Effector memory CD4-positive, alpha-beta T cell (primary cell): Measurements from ENCODE around the gene SLC5A5.
"Not testable (repeated sequence)": the region's sequence is repeated elsewhere in the genome, so short reads cannot be mapped to it uniquely, and the experiment has no call there.

Source experiments
- DNase-seq, 3 donors: peaks; one replicate each; pipeline ENCODE4 v3.0.0-alpha.2; 2020
- H3K27ac ChIP-seq: 2 replicates; pipeline ENCODE4 v1.7.0; 2013; ENCODE audit warnings: mild to moderate bottlenecking, low read length, moderate library complexity; ENCODE audit not compliant: insufficient read depth, poor library complexity, severe bottlenecking
- H3K27me3 ChIP-seq: replicated peaks from 2 replicates; pipeline ENCODE4 v1.7.0; 2013; ENCODE audit warnings: mild to moderate bottlenecking, low read length; ENCODE audit not compliant: insufficient read depth, control insufficient read depth, poor library complexity, severe bottlenecking
- H3K36me3 ChIP-seq: 2 replicates; pipeline ENCODE4 v1.7.0; 2013; ENCODE audit warnings: mild to moderate bottlenecking, low read length, moderate library complexity; ENCODE audit not compliant: control insufficient read depth, insufficient read depth
- H3K4me1 ChIP-seq: 2 replicates; pipeline ENCODE4 v1.7.0; 2013; ENCODE audit warnings: low read length, mild to moderate bottlenecking; ENCODE audit not compliant: control insufficient read depth, insufficient read depth, poor library complexity, severe bottlenecking
- H3K4me3 ChIP-seq: 2 replicates; pipeline ENCODE4 v1.7.0; 2013; ENCODE audit warnings: low read length, low read depth, mild to moderate bottlenecking; ENCODE audit not compliant: insufficient read depth, poor library complexity, severe bottlenecking
- H3K9me3 ChIP-seq: 2 replicates; pipeline ENCODE4 v1.7.0; 2013; ENCODE audit warnings: mild to moderate bottlenecking, low read length, moderate library complexity; ENCODE audit not compliant: control insufficient read depth

SLC5A5 gene

GRCh38 chr19:17887221-17887620 lies 15.5 kb downstream of the SLC5A5 start:
- DNase-seq, H3K4me1 ChIP-seq, H3K36me3 ChIP-seq, H3K27me3 ChIP-seq, H3K4me3 ChIP-seq, H3K9me3 ChIP-seq, H3K27ac ChIP-seq: not testable (repeated sequence)

- no peak overlapping the region for H3K27ac ChIP-seq
- no peak overlapping the region for H3K4me3 ChIP-seq
- DNase-seq = no peak
- H3K27me3 ChIP-seq = no peaks in the 10 kb centered on the region
- H3K9me3 ChIP-seq = no peaks in the 10 kb centered on the region
- no peaks in the 10 kb centered on the region for H3K36me3 ChIP-seq
- H3K4me1 ChIP-seq = no peaks in the 10 kb centered on the region
Observed at GRCh38 chr19:17888260-17888659, 16.5 kb downstream of the SLC5A5 start.

- no peak for DNase-seq
- H3K27me3 ChIP-seq = no peaks in the 10 kb centered on the region
- no peaks in the 10 kb centered on the region for H3K4me1 ChIP-seq
- no peak overlapping the region for H3K4me3 ChIP-seq
- H3K27ac ChIP-seq = no peak overlapping the region
- no peaks in the 10 kb centered on the region for H3K36me3 ChIP-seq
- H3K9me3 ChIP-seq = no peaks in the 10 kb centered on the region
Observed at GRCh38 chr19:17889609-17890214, 18.0 kb downstream of the SLC5A5 start.

- no peak overlapping the region for H3K4me3 ChIP-seq
- no peak for DNase-seq
- H3K9me3 ChIP-seq = no peaks in the 10 kb centered on the region
- H3K27ac ChIP-seq = no peak overlapping the region
- no peaks in the 10 kb centered on the region for H3K27me3 ChIP-seq
- no peaks in the 10 kb centered on the region for H3K36me3 ChIP-seq
- no peaks in the 10 kb centered on the region for H3K4me1 ChIP-seq
Observed at GRCh38 chr19:17893766-17894165, 22.0 kb downstream of the SLC5A5 start.

GRCh38 chr19:17902701-17903100 lies 31.0 kb downstream of the SLC5A5 start:
- H3K27me3 ChIP-seq = no peaks in the 10 kb centered on the region
- H3K27ac ChIP-seq = no peak overlapping the region
- no peaks in the 10 kb centered on the region for H3K4me1 ChIP-seq
- DNase-seq = no peak
- H3K36me3 ChIP-seq = no peaks in the 10 kb centered on the region
- no peaks in the 10 kb centered on the region for H3K9me3 ChIP-seq
- no peak overlapping the region for H3K4me3 ChIP-seq

- Histone ChIP-seq H3K27me3 (no peaks in the 10 kb centered on the region), H3K4me1 (no peaks in the 10 kb centered on the region), H3K9me3 (no peaks in the 10 kb centered on the region), H3K36me3 (no peaks in the 10 kb centered on the region), H3K27ac (no peak overlapping the region), H3K4me3 (no peak overlapping the region)
- DNase-seq = no peak
Observed at GRCh38 chr19:17908244-17908643, 36.5 kb downstream of the SLC5A5 start.

- no peak overlapping the region for H3K4me3 ChIP-seq
- H3K9me3 ChIP-seq = no peaks in the 10 kb centered on the region
- no peaks in the 10 kb centered on the region for H3K36me3 ChIP-seq
- no peak overlapping the region for H3K27ac ChIP-seq
- H3K27me3 ChIP-seq = no peaks in the 10 kb centered on the region
- DNase-seq = no peak
- H3K4me1 ChIP-seq = no peaks in the 10 kb centered on the region
Observed at GRCh38 chr19:17909003-17909732, 37.4 kb downstream of the SLC5A5 start.

- Histone ChIP-seq H3K9me3 (no peaks in the 10 kb centered on the region), H3K4me1 (no peaks in the 10 kb centered on the region), H3K36me3 (no peaks in the 10 kb centered on the region), H3K4me3 (no peak overlapping the region), H3K27me3 (no peaks in the 10 kb centered on the region), H3K27ac (no peak overlapping the region)
- DNase-seq = no peak
Observed at GRCh38 chr19:17910791-17911360, 39.1 kb downstream of the SLC5A5 start.

- H3K4me1 ChIP-seq = no peaks in the 10 kb centered on the region
- DNase-seq = no peak
- no peak overlapping the region for H3K4me3 ChIP-seq
- no peaks in the 10 kb centered on the region for H3K36me3 ChIP-seq
- no peaks in the 10 kb centered on the region for H3K9me3 ChIP-seq
- H3K27ac ChIP-seq = no peak overlapping the region
- no peaks in the 10 kb centered on the region for H3K27me3 ChIP-seq
Observed at GRCh38 chr19:17915940-17916593, 44.3 kb downstream of the SLC5A5 start.

- DNase-seq, H3K4me3 ChIP-seq, H3K4me1 ChIP-seq, H3K9me3 ChIP-seq, H3K27me3 ChIP-seq, H3K36me3 ChIP-seq, H3K27ac ChIP-seq: not testable (repeated sequence)
Observed at GRCh38 chr19:17918151-17918550, 46.4 kb downstream of the SLC5A5 start.
